Measurements from ENCODE around the gene SIMC1.

SIMC1 gene

DNA sequence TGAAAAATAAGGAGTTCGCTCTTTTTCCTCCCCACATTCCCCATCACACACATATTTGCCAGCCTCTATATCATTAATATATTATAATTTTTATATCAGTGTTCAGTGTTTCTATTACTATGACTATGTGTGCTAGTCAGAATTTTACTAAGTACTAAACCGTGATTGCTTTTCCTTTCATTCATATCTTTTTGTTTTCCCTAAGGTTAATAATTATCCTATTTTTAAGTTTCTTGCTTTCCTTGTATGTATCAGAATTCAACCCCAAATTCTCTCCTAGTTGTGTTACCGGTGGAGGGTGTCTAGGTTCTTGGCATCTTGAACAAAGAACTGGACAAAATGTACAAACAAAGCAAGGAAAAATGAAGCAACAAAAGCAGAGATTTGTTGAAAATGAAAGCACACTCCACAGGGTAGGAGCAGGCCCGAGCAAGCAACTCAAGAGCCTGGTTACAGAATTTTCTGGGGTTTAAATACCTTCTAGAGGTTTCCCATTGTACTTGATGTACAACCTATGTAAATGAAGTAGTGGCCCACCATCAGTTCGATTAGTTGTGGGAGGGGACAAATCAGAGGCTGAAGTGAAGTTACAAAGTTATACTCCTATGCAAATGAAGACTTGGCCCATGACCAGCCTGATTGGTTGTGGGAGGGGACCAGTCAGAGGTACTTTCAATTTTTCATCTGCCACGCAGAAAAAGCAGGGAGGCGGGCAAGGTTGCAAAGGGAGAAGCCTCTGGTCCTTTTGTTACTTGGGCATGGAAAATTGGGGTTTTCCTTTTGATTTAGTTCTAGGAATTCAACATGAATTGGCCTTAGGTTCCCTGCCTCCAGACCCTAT is 79.5 kb downstream of the SIMC1 start:
- no peak for DNase-seq

DNA sequence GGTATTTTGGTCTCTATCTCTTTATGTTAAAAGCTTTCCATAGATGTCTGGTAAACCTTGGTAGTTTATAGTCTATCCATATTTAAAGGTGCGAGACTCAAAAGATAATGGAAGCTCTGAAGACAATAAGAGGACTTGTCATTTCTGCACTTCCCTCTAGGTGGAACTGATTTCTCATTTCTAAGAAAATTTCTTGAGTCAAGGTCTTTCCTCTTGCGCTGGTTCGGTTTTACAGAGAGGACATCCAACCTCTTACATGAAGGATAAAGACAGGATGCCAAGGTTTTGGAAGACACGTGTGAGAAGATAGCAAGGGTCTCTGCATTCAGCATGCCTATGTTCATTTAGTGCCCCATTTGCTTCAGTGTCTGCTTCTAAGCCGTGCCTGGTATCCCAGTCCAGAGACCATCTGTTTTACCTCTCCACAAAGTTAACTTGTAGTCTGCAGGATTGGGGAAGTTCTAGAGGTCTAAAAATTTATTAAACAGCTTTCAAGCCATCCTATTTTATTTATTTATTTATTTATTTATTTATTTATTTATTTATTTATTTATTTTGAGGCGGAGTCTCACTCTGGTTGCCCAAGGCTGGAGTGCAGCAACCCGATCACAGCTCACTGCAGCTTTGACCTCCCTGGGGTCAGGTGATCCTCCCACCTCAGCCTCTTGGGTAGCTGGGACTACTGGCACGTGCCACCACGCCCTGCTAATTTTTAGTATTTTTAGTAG is 81.8 kb downstream of the SIMC1 start:
- no peak for DNase-seq

DNA sequence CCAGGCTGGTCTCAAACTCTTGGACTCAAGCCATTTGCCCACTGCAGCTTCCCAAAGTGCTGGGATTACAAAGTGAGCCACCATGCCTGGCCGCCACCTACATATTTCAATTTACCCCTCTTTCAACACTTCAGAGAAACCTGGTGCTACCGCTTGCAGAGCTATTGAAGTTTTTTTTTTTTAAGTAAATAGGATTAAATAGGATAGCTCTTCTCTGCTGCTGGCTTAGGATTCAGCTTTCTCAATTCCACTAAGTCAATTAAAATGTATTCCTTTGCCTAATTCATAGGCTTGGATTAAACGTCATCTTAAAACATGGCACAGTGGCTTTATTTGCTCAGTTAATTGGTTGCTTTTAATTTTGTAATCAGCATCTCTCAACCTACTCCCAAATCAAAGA is 82.4 kb downstream of the SIMC1 start:
- DNase-seq: no peak

DNA sequence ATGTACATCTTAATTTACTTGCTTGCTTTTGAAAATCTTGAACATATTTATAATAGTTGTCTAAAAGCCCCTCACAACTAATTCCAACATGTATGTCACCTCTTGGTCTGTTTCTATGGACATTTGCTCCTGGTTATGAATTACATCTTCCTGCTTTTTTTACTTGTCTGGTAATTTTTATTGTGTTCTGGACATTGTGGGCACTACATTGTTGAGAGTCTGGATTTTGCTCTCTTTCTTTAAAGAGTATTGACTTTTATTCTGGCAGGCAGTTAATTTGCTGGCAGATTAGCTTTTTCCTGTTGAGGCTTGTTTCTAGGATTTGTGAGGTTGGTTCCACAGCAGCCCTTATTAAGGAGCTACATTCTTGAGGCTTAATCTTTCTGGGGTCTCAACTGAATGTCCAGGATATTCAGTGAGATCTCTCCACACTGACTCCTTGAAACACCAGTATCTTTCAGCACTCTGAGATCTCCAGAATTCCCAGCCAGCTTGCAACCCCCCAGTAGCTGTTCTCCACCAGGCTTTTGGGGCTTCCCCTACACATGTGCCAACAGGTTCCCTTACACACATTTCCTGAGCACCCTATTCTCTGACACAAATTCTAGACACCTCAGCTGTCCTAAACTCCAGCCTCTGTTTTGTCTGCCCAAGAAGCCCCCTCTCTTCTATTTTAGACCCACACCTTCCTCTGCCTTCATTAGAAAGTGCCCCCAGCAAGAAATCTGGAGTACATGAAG is 96.0 kb downstream of the SIMC1 start:
- DNase-seq: no peak

DNA sequence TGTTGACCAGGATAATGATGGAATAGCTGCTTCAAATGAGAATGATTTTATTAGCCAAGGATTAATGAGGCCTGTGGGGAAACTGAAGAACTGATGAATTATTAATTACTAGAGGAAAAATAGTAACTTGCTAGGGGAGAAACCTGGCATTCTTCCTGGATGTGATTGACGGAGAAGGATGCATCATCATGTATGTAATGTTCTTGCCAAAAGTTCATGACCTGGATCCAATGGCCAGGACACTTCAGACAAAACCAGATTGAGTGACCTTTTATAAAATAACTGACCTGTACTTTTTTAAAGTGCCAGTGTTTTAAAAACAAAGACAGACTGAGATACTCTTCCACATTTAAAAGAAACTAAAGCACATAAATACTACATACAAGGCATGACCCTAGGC is 99.7 kb downstream of the SIMC1 start:
- no peak for DNase-seq

DNA sequence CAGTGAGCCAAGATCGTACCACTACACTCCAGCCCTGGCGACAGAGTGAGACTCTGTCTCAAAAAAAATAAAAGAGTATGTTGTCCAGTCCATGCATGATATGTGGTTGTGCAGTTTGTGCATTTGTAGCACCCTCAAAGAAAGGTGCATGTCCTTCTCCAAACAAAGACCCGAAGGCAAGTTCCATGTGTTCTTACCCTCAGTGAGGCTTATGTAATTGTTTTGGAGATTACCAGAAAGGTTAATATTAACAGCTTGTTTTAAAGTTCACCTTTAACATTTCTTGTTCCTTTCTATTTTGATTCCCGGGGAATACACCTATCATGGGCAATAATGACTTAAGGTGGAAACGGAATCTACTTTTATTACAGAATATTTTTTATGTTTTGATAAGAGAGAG is 101.1 kb downstream of the SIMC1 start:
- no peak for DNase-seq

DNA sequence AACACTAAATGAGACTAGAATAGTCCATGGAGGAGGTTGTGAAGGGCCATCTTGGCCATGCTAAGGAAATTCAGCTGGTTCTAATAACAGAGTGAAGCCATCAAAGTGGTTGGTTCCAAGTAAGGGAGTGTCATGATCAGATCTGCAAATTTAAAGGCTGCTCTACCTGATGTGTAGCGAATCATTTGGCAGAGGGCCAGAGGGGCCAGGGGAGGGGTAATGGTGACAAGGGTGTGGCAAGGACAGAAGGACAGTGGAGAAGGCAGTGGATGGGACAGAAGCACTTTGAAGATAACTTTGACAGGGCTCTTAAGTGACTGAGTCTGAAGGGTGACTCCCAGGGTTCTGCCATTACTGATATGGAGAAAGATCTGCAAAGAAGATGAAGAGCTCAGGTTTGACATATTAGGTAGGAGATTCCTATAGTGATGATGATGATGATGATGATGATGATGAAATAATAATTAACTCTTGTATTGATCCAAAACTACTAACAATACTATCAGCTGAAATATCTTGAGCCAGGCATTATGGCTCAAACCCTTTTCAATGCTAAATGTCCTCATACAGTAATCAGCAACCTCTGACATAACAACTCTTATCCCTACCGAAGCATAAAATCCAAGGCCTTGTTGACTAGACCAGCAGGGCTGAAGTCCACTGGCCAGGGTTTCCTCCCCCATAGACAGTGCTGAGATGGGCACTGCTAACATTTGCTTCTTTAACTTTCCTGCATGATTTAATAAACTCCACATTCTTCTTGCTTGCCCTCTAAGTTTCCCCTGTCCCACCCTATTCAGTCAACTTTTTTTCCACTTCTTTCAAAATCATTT is 103.3 kb downstream of the SIMC1 start:
- no peak for DNase-seq

DNA sequence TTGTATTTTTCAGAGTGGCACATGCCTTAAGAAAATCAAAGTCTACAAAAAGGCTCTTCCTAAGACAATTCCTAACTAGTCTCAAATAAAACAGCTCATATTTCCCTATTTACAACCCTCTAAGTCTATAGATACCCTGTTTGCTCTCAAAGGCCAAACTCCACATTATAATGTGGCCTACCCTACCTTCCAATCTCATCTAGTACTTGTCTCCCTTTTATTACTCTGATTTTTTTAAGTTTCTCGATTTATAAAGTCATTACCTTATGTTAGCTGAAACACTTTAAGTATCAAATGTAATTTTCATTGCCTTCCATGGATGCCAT is 103.9 kb downstream of the SIMC1 start:
- no peak for DNase-seq

DNA sequence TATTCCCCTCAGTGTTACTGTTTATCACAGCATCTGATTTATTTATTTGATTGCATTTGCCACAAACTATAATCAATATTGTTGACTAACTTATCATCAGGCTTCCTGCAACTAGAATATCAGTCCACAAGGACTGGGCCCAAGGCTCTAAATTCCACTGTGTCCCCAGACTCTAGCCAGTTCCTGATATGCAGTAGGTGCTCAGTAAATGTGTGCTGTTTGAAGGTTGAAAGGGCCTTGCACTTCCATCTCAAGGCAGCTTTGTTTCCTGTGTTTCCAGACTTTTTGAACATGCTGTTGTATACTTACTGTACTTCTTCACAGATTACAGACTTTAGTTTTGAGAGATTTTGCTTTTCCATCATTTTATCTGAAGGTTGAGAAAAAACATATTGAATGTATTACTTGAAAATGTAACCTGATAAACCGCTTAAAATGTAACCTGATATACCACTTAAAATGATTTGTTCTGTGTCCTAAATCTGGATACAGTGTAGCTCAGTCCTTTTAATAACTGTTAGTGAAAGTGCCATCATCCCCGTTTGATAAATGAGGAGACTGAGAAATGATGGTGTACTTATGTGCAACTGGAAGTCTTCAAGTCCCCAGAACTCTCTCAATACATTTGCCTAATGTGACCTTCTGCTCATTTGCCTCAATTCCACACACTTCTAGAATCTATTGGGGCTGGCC is 104.7 kb downstream of the SIMC1 start:
- no peak for DNase-seq

DNA sequence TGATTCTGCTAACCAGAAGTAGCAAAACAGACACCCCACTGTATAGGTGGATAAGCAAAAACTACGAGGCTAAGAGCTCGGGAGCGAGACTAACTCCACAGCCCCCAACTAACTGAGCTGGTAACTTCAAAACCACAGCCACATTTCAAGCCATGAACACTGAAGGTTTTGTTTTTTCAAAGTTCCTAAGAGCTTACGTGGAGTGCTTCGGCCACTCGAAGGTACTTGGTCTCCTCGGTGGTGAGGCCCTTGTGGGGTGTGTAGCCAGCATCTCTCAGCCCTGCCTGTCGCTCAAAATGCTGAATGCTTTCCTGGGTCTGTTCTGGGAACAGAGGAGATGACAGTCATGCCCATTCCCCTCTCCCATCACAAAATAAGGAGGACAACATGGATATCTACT is 112.2 kb downstream of the SIMC1 start:
- no peak for DNase-seq

DNA sequence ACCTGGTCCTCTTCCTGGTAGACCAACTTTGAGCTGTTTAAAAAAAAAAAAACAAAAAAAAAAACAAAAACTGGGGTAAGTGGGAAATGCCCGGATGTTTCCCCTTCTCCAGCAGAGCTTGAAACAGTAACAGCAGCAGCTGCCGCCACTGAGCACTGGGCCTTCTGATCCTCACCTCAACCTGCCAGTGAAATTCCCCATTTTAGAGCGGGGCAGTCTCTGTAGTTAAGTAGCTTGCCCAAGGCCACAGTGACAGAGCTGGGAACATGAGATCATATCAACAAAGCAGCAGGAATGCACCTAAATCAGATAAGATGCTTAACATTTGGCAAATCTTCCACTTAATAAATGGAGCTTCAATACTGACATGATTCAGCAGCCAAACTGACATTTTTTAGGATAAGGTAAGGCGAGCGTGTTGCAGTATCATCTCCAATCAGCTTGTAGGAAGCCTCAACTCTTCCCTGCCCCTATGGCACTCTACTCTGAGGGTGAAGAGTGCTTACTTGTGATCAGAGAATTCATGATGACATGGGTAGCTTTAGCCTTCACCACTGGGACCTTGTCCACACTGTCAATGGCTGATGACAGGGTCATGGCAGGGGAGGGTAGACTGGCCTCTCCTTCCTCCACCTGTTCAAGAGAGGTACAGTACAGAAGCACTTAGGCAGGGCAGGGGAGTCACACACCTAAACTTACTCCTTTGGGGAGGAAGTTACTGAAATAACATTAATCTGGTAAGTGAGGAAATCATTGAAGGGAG is 114.1 kb downstream of the SIMC1 start:
- DNase-seq: no peak

DNA sequence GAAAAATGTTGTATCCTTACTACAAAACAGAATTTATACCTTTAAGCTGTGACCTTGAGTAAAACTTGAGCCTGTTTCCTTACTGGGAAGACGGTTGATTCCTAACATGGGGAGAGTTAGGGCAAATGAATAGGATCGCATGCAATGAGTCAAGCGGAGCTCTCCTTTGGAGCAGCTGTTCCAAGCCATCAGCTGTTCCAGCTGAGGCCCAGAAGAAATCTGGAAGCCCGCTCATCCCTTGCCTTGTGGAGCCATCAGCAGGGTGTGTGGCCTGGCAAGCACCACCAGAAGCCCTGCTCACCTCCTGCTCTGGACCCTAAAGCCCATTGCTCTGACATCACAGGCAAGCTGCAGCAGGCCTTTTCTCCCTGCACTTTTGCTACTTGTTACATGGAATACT is 115.3 kb downstream of the SIMC1 start:
- no peak for DNase-seq

DNA sequence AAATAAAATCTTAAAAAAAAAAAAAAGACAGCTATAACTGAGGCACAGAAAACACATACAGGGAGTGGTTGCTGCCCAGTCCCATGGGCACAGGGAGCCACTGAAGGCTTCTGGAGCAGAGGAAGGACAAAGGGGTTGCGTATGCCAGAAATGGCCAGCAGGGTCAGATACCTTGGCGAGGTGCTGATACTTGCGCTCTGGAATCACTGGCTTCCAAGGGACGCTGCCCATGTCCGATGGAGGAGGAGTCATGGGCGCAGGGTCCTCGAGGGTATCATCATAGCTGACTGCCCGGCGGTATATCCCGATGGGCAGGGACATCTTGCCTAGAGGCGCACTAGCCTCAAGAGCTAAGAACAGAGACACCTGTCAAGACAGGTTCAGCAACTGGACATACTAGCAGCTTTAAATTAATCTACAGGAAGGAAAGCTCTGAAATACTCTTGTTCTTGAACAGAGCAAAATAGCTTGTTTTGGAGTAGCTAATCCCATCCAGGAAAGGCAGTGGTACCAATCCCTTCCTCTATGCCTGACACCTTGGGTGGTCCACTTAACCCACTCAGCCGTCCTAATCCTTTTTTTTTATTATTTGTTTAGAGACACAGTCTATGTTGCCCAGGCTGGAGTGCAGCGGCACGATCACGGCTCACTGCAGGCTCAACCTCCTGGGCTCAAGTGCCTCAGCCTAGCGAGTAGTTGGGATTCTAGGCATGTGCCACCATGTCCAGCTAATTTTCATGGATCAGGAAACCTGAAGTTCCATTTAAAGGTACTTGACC is 117.4 kb downstream of the SIMC1 start:
- DNase-seq: no peak

DNA sequence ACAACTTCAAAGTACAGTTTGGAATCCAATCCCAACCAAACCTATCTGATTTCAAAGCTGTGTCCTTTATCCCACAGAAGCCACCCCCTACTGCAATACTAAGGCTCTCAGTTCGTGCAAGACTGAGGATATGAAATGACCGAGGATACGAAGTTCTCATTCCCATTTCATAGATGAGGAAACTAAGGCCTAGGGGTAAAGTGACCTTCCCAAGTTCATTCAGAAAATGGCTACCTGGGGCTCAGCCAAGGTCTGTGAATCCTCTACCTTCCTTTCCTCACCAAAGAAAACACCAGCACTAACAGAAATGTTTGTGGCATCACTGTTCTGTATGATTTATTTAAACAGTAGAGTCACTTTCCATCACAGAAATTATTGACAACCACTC is 117.9 kb downstream of the SIMC1 start:
- DNase-seq: no peak

DNA sequence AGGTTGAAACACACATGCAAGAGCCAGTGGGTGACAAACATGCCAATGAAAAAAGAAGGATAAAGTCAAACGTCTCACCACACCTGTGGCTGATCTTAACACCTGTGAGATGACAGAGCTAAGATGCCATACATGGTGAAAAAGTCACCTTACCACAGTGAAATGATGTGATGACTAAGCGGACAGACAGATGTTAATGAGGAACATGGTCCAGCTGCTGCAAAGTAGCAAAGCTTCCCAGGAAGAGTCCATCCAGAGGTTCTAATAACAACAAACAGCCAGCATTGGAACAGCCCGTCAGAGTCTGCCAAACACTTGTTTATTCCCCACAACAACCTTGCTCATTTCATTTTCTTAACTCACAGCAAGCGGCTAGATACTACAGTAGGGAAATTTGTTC is 121.4 kb downstream of the SIMC1 start:
- no peak for DNase-seq

DNA sequence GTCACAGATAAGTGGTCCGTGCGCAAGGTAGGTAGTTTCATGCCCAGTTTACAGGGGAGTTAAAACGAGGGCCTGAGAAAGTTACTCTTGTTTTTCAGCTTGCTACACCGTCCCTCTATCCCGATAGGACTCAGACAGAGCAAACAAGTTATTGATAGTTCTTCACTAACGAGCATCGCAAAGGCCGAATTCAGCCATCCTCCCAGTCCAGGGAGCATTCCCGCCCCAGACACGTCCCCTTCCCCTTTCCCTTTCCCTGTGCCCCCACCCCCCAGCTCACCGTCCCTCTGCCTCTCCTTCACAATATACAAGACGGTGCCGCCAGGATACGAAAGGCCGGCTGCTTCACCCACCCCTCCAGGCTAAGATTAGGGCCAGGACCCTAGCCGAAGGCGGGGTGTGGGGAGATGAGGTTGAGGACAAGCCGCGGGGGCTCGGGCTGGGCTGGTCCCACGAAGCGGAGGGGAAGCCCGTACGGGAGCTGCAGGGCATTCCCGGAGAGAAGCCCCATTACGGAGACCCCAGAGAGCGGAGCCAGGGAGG is 122.7 kb downstream of the SIMC1 start:
- DNase-seq: no peak

DNA sequence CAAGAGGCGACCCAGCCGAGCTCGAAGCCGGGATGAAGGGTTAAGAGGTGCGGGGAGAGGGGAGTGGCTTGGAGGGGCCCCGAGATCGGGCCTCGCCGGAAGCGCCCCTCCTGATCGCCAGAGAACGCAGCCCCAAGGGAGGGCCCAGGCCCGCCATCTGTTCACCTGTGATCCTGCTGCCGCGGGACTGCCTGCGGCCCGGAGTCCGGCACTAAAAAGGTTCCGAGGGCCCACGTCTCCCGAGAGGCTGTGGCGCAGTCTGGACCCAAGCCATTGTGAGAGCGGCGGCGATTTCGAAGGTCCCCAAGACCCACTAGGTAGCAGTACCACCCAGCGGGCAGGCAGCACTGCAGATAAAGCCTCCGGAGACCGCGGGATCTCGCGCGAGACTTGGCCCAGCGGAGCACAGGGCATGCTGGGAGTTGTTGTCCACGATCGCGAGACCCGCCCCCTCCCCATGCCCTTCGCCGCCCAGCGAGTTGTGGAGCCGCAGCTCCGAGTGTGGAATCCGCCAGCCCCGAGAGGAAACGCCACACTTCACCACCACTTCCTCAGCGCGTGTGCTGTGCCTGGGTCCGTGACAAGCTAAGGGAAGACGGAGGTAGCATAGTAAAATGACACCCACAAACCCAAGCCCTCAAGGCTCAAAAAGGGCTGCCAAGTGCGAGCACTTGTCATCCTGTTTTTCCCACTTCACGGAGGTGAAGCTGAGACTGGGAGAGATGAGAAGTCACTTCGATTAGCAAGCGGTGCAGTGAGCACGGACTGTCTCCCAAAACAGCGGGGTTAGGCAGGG is 123.4 kb downstream of the SIMC1 start, which contains the start of gene KIAA1191:
Gene KIAA1191 (minus strand): TSS at position 328 of the 796 bp plus-strand sequence. CDS start 2,256 bp downstream, outside the sequence.
- peak; percentile 88 for DNase-seq

DNA sequence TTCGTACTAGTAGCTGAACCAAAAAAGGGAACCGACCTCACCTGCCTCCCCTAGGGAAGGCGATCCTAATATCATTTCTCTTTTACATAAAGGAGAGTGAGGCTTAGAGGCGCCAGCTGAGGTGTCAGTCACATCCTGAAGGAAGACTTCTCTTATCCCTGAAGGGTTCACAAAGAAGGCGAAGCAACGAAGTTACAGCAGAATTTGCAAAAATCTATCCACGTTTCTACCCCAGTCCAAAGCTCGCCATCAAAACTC is 123.9 kb downstream of the SIMC1 start:
- no peak for DNase-seq

DNA sequence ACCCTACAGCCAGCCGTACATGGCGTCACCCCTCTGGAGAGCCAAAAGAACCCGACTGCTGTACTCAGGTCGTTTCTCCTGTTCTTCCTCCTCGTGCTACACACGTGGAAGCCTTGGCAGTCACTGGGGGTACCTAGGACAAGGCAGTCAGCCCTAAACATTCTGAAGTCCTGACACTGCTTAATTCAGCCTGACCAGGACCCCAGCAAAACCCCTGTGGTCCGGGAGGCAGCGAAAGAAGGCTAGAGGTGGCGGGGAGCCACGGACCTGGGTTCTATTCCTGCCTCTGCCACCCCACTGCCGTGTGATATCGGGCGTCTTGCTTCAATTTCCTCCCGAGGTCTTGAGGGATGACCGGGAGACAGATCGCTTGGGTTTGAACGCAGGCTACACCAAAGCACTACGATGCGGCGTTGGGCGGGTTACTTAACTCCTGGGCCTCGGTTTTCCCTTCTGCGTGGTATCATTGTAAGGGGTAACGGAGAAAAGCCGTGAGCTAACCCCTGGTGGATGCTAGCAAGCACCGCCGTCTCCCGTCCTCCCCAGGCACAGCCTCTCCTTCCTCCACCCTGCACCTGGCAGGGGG is 126.6 kb downstream of the SIMC1 start:
- DNase-seq: no peak

Measured in effector CD8-positive, alpha-beta T cell (primary cell).